ENCODE measurements around the gene SSR4.

SSR4 gene

DNA sequence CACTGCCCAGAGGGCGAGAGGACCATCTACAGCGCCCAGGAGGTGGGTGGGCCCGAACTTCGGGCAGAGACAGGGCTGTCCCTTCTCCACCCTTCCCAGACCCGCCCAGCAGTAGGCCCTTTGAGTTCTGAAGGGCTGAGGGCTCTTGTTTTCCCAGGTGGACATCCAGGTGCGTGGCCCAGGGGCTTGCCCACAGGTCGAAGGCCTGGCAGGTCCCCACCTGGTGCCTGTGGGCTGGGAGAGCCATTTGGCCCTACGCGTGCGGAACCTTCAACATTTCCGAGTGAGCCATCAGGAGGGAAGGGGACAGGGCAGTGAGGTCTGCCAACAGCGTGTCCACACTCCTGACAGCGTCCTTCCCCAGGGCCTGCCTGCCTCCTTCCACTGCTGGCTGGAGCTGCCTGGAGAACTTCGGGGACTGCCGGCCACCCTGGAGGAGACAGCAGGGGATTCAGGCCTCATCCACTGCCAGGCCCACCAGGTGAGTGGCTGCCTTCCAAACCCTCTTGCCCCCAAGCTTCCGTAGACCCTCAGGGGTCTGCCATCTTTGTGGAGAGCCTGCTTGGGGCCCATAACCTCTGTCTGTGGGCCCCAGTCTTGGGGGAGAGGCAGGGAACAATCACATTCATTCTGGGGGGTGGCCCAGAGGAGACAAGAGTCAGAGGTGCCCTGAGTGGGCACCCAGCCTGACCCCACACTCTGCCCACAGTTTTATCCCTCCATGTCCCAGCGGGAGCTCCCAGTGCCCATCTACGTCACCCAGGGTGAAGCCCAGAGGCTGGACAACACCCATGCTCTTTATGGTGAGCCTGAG is 23.7 kb upstream of the SSR4 start (continued):
- TF ChIP-seq ZBTB20 (tag by site-specific recombination; IDR thresholded peaks at IDR 0.05) (no peak), ZBTB8A (tag by site-specific recombination; IDR thresholded peaks at IDR 0.05) (no peak)
- TF ChIP-seq, protein P1, sequence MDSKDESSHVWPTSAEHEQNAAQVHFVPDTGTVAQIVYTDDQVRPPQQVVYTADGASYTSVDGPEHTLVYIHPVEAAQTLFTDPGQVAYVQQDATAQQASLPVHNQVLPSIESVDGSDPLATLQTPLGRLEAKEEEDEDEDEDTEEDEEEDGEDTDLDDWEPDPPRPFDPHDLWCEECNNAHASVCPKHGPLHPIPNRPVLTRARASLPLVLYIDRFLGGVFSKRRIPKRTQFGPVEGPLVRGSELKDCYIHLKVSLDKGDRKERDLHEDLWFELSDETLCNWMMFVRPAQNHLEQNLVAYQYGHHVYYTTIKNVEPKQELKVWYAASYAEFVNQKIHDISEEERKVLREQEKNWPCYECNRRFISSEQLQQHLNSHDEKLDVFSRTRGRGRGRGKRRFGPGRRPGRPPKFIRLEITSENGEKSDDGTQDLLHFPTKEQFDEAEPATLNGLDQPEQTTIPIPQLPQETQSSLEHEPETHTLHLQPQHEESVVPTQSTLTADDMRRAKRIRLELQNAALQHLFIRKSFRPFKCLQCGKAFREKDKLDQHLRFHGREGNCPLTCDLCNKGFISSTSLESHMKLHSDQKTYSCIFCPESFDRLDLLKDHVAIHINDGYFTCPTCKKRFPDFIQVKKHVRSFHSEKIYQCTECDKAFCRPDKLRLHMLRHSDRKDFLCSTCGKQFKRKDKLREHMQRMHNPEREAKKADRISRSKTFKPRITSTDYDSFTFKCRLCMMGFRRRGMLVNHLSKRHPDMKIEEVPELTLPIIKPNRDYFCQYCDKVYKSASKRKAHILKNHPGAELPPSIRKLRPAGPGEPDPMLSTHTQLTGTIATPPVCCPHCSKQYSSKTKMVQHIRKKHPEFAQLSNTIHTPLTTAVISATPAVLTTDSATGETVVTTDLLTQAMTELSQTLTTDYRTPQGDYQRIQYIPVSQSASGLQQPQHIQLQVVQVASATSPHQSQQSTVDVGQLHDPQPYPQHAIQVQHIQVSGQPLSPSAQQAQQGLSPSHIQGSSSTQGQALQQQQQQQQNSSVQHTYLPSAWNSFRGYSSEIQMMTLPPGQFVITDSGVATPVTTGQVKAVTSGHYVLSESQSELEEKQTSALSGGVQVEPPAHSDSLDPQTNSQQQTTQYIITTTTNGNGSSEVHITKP (tag by site-specific recombination; IDR thresholded peaks at IDR 0.05), result no peak

DNA sequence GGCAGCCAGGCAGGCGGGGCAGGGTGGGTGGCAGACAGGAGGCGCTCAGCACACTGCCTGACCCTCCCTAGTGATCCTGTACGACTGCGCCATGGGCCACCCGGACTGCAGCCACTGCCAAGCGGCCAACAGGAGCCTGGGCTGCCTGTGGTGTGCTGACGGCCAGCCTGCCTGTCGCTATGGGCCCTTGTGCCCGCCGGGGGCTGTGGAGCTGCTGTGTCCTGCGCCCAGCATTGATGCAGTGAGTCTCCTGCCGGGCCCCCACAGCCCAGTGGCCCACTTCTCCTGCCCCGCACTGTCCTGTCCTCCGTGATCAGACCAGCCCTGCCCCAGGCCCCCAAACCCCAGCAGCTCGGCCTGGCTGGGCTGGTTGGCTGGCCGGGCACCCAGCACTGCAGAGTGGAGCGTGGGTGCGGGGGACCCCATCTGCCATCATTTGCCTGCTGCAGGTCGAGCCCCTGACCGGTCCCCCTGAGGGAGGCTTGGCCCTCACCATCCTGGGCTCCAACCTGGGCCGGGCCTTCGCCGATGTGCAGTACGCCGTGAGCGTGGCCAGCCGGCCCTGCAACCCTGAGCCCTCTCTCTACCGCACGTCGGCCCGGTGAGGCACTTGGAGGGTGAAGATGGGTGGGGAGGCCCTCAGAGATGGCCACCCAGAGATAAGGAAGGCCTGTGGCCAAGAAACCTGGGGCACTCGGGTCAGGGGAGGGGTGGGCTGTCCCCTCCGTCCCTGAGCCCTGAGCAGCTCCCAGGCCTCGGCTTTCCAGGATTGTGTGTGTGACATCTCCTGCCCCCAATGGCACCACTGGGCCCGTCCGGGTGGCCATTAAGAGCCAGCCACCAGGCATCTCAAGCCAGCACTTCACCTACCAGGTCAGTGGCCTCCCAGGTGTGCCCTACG is 22.8 kb upstream of the SSR4 start:
- Histone ChIP-seq H3K4me1 (ENCODE audit: control insufficient read depth, insufficient read depth, low read length) (no peaks in the 10 kb centered on the region), H3K9me3 (ENCODE audit: control insufficient read depth, insufficient read depth, low read depth, low read length) (no peaks in the 10 kb centered on the region), H3K36me3 (ENCODE audit: control insufficient read depth in 2 of 2, insufficient read depth in 1 of 2, low read length in 2 of 2) (no peaks in the 10 kb centered on the region), H3K27ac (ENCODE audit: extremely low read depth, low read depth, low read length) (no peak overlapping the region), H3K4me3 (ENCODE audit: low read depth, low read length) (no peak overlapping the region)
- ChIA-PET POLR2A (no interaction called here), CTCF (no interaction called here)
- no peak for TF ChIP-seq ZFP37 (tag by site-specific recombination; IDR thresholded peaks at IDR 0.05)
- peak; percentile 71; the same call in 1 of the 2 replicates for TF ChIP-seq KLF1 (tag by site-specific recombination; IDR thresholded peaks at IDR 0.05)

DNA sequence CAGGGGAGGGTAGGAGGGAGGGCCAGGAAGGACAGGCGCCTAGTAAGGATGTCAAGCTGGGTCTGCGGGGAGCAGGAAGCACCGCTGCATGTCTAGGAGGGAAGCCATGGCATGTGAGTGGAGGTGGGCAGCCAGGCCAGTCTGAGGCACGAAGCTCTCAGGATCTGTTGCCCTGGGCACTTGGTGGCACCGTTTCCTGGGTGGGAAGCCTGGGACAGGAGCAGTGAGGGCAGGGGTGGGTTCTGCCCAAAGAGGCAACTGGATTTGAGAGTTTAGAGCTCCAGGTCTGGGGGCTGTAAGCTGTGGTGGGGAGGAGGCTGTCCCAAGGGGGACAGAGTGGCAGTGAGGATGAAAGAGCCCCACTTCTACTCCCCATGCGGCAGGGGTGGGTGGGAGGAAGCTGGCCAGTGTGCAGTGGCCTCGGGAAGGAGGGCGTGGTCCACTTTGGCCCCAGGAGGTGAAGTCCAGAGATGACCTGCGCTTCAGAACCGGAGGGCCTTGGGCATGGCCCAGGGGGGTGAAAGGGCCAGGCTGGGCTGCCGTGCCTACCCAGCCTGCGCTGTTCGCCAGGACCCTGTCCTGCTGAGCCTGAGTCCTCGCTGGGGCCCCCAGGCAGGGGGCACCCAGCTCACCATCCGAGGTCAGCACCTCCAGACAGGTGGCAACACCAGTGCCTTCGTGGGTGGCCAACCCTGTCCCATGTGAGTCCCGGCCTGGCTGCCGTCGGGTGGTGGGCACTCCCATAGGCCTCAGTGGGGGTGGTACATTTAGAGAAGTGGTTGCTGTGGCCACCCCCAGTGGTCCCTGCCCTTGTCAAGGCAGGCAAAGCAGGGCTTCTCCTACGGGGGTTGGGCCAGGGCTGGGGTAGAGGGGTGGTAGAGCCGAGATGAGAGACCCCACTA is 21.9 kb upstream of the SSR4 start:
- Histone ChIP-seq H3K27ac (ENCODE audit: extremely low read depth, low read depth, low read length) (no peak overlapping the region), H3K4me3 (ENCODE audit: low read depth, low read length) (no peak overlapping the region), H3K4me1 (ENCODE audit: control insufficient read depth, insufficient read depth, low read length) (no peaks in the 10 kb centered on the region), H3K9me3 (ENCODE audit: control insufficient read depth, insufficient read depth, low read depth, low read length) (no peaks in the 10 kb centered on the region), H3K36me3 (ENCODE audit: control insufficient read depth in 2 of 2, insufficient read depth in 1 of 2, low read length in 2 of 2) (no peaks in the 10 kb centered on the region)
- ChIA-PET POLR2A (no interaction called here), CTCF (interaction anchor here (1.0 kb wide), 1 partner anchor 9 kb away, joined by 3 read pairs; no protein-coding TSS in a partner anchor)
- peak; percentile 39; the same call in 1 of the 2 replicates for TF ChIP-seq GLIS2 (tag by site-specific recombination; IDR thresholded peaks at IDR 0.05)
- TF ChIP-seq, protein P2, sequence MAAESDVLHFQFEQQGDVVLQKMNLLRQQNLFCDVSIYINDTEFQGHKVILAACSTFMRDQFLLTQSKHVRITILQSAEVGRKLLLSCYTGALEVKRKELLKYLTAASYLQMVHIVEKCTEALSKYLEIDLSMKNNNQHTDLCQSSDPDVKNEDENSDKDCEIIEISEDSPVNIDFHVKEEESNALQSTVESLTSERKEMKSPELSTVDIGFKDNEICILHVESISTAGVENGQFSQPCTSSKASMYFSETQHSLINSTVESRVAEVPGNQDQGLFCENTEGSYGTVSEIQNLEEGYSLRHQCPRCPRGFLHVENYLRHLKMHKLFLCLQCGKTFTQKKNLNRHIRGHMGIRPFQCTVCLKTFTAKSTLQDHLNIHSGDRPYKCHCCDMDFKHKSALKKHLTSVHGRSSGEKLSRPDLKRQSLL (tag by site-specific recombination; IDR thresholded peaks at IDR 0.05), result 0 out of 2 replicates have a peak, but pooled peaks have one; percentile 18
- TF ChIP-seq, protein P3, sequence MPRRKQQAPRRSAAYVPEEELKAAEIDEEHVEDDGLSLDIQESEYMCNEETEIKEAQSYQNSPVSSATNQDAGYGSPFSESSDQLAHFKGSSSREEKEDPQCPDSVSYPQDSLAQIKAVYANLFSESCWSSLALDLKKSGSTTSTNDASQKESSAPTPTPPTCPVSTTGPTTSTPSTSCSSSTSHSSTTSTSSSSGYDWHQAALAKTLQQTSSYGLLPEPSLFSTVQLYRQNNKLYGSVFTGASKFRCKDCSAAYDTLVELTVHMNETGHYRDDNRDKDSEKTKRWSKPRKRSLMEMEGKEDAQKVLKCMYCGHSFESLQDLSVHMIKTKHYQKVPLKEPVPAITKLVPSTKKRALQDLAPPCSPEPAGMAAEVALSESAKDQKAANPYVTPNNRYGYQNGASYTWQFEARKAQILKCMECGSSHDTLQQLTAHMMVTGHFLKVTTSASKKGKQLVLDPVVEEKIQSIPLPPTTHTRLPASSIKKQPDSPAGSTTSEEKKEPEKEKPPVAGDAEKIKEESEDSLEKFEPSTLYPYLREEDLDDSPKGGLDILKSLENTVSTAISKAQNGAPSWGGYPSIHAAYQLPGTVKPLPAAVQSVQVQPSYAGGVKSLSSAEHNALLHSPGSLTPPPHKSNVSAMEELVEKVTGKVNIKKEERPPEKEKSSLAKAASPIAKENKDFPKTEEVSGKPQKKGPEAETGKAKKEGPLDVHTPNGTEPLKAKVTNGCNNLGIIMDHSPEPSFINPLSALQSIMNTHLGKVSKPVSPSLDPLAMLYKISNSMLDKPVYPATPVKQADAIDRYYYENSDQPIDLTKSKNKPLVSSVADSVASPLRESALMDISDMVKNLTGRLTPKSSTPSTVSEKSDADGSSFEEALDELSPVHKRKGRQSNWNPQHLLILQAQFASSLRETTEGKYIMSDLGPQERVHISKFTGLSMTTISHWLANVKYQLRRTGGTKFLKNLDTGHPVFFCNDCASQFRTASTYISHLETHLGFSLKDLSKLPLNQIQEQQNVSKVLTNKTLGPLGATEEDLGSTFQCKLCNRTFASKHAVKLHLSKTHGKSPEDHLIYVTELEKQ (tag by site-specific recombination; IDR thresholded peaks at IDR 0.05; ENCODE audit: borderline replicate concordance), result no peak
